Prostate gland (tissue), 2 donors: ENCODE data around the gene ANKRD13C. TPM values are rescaled to one million over a fixed set of nuclear protein-coding genes. Genes with fewer than 3 reads are reported as not detected.

Experiments used
- DNase-seq: peaks from one replicate; pipeline ENCODE4 v3.0.0-alpha.2; 2019; ENCODE audit warnings: low spot score
- H3K27ac ChIP-seq, 2 donors: fragments of 200-600 bp; sonication (generic); 2 replicates each; pipeline ENCODE4 v1.5.1; 2017 to 2019
- H3K27me3 ChIP-seq: fragments of 200-600 bp; sonication (generic); replicated peaks from 2 replicates; pipeline ENCODE4 v1.5.1; 2019; ENCODE audit not compliant: insufficient read depth
- H3K36me3 ChIP-seq, 2 donors: fragments of 200-600 bp; sonication (generic); 1 replicate in 1 of 2; 2 replicates in 1 of 2; pipeline versions ENCODE4 v1.5.1 to v1.8.1; 2017 to 2019
- H3K4me1 ChIP-seq: fragments of 200-600 bp; sonication (generic); replicated peaks from 2 replicates; pipeline ENCODE4 v1.5.1; 2019
- H3K4me3 ChIP-seq, 2 donors: fragments of 200-600 bp; sonication (generic); 2 replicates each; pipeline ENCODE4 v1.5.1; 2017 to 2019
- H3K9me3 ChIP-seq: fragments of 200-600 bp; sonication (generic); 2 replicates; pipeline ENCODE4 v1.5.1; 2017
- CTCF ChIP-seq, 4 experiments: fragments of 200-600 bp in 2 of 4; fragments of 450-650 bp in 2 of 4; sonication (generic) in 2 of 4; IDR thresholded peaks; 1 replicate in 3 of 4; 2 replicates in 1 of 4; pipeline ENCODE4 v1.5.1; 2016 to 2019; ENCODE audit warnings: antibody characterized with exemption in 4 of 4, mild to moderate bottlenecking in 2 of 4, moderate library complexity in 2 of 4
- POLR2A ChIP-seq: fragments of 450-650 bp; IDR thresholded peaks from one replicate; pipeline ENCODE4 v1.6.1; 2016; ENCODE audit warnings: antibody characterized with exemption, mild to moderate bottlenecking
- POLR2AphosphoS5 ChIP-seq: sonication (generic); formaldehyde crosslinking; IDR thresholded peaks from one replicate; pipeline ENCODE4 v1.6.1; 2017; ENCODE audit warnings: antibody characterized with exemption
- WGBS: methylation state at CpG from one replicate; pipeline ENCODE4 v1.1.5; 2018; 5-methylcytosine and 5-hydroxymethylcytosine counted together
- intact Hi-C: fragments of 100-400 bp; cut with DNase I; formaldehyde crosslinking; loops from one replicate; pipeline ENCODE4 v1.14.2; 2022
- total RNA-seq, 2 donors: library from RNA; depleted of rRNA; stranded (reverse); fragments of >200 nt; gene quantifications; one replicate each; pipeline ENCODE4 v1.1.0, GENCODE V29; 2016

ANKRD13C gene
- total RNA-seq, 2 donors from 2014 or later = 21.7 to 26.2 TPM

- Histone ChIP-seq H3K4me3 (no peak overlapping the region), H3K27ac (no peak overlapping the region), H3K36me3 (no peaks in the 10 kb centered on the region), H3K9me3 (no peaks in the 10 kb centered on the region), H3K27me3 (no peaks in the 10 kb centered on the region), H3K4me1 (no peaks in the 10 kb centered on the region)
- 73% methylated on average over 7 of the region's 7 CpGs for whole genome bisulfite sequencing
- DNase-seq = no peak
- TF ChIP-seq POLR2AphosphoS5 = no peak
- no peak for TF ChIP-seq POLR2A
- no peak for TF ChIP-seq CTCF (IDR thresholded peaks at IDR 0.05)
- intact Hi-C loops = no loop called here
Measured at GRCh38 chr1:70397013-70397412, 42.5 kb upstream of the ANKRD13C start.

- no peak overlapping the region for H3K4me3 ChIP-seq
- DNase-seq = no peak
- TF ChIP-seq CTCF (IDR thresholded peaks at IDR 0.05) (no peak), POLR2AphosphoS5 (no peak), POLR2A (no peak)
- H3K36me3 ChIP-seq = no peaks in the 10 kb centered on the region
- no peak overlapping the region for H3K27ac ChIP-seq
- H3K4me1 ChIP-seq = no peaks in the 10 kb centered on the region
- H3K9me3 ChIP-seq = no peaks in the 10 kb centered on the region
- WGBS = 70% methylated on average over 2 of the region's 2 CpGs
- intact Hi-C loops = no loop called here
- no peaks in the 10 kb centered on the region for H3K27me3 ChIP-seq
Measured at GRCh38 chr1:70396607-70397006, 42.1 kb upstream of the ANKRD13C start.

DNA sequence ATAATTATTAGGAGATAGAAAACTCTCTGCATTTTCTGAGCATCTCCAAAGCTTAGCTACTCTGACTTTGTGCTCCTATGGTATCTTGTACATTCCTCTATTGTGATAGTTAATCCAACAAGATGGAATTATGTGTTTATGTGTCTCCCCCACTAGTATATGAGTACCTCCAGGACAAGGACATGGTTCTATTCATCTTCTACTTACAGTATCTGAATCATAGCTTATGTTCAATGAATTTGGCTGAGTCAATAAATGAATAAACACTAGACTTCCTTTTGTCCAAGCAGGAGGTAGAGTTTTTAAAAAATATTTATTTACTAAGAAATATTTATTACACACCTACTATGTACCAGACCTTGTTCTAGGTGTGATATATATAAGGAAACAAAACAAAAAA lies 38.1 kb upstream of the ANKRD13C start:
- no peak for DNase-seq
- no peaks in the 10 kb centered on the region for H3K9me3 ChIP-seq
- TF ChIP-seq POLR2A (no peak), POLR2AphosphoS5 (no peak), CTCF (IDR thresholded peaks at IDR 0.05) (no peak)
- H3K4me3 ChIP-seq = no peak overlapping the region
- no peaks in the 10 kb centered on the region for H3K36me3 ChIP-seq
- no peak overlapping the region for H3K27ac ChIP-seq
- H3K4me1 ChIP-seq = no peaks in the 10 kb centered on the region
- no peaks in the 10 kb centered on the region for H3K27me3 ChIP-seq
- intact Hi-C loops = no loop called here

DNA sequence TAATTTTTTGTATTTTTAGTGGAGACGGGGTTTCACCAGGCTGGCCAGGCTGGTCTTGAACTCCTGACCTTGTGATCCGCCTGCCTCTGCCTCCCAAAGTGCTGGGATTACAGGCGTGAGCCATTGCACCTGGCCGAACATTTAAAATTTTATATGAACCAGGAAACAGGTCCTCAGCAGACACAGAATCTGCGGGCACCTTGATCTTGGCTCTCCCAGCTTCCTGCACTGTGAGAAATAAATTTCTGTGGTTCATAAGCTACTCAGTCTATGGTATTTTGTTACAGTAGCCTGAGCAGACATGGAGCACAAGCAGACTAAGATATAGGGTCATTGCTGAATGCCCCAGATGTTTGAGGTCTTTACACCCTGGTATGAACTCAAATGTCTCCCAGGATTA lies 33.0 kb upstream of the ANKRD13C start:
- Histone ChIP-seq H3K9me3 (no peaks in the 10 kb centered on the region), H3K27me3 (no peaks in the 10 kb centered on the region), H3K4me1 (no peaks in the 10 kb centered on the region), H3K4me3 (no peak overlapping the region), H3K27ac (no peak overlapping the region), H3K36me3 (no peaks in the 10 kb centered on the region)
- DNase-seq = no peak
- TF ChIP-seq POLR2A (no peak), CTCF (IDR thresholded peaks at IDR 0.05) (no peak), POLR2AphosphoS5 (no peak)
- intact Hi-C loops = no loop called here
- 87% methylated on average over 5 of the region's 5 CpGs for WGBS

DNA sequence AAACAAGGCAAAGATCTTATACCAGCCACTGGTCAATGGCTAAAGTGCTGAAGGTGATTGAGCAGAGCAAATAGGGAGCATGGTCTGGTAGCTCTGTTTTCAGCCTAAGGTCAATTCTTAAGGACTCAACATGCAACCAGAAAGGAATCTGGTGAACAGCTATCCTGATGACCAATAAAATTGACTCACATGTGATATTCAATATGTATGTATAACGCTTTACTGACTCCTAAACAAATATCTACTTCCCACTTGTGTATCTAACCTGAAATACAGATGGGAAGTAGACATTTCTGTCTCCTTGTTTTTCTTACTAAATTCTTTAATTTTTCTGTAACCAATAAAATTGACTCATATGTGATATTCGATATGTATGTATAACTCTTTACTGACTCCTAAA lies 31.6 kb upstream of the ANKRD13C start:
- WGBS = 82% methylated on average over 2 of the region's 2 CpGs
- Histone ChIP-seq H3K27ac (no peak overlapping the region), H3K27me3 (no peaks in the 10 kb centered on the region), H3K36me3 (no peaks in the 10 kb centered on the region), H3K4me1 (no peaks in the 10 kb centered on the region), H3K9me3 (no peaks in the 10 kb centered on the region), H3K4me3 (no peak overlapping the region)
- intact Hi-C loops = no loop called here
- TF ChIP-seq CTCF (IDR thresholded peaks at IDR 0.05) (no peak), POLR2A (no peak), POLR2AphosphoS5 (no peak)
- no peak for DNase-seq
